ENCODE measurements around the gene FBXO36. TPM values are rescaled to one million over a fixed set of nuclear protein-coding genes. Genes with fewer than 3 reads are reported as not detected.

FBXO36 gene
- total and polyA plus RNA-seq, 2 of the 13 experiments (the other 11 are each of a cell fraction or from before 2014, with no cell fraction given): 2.8 TPM

DNA sequence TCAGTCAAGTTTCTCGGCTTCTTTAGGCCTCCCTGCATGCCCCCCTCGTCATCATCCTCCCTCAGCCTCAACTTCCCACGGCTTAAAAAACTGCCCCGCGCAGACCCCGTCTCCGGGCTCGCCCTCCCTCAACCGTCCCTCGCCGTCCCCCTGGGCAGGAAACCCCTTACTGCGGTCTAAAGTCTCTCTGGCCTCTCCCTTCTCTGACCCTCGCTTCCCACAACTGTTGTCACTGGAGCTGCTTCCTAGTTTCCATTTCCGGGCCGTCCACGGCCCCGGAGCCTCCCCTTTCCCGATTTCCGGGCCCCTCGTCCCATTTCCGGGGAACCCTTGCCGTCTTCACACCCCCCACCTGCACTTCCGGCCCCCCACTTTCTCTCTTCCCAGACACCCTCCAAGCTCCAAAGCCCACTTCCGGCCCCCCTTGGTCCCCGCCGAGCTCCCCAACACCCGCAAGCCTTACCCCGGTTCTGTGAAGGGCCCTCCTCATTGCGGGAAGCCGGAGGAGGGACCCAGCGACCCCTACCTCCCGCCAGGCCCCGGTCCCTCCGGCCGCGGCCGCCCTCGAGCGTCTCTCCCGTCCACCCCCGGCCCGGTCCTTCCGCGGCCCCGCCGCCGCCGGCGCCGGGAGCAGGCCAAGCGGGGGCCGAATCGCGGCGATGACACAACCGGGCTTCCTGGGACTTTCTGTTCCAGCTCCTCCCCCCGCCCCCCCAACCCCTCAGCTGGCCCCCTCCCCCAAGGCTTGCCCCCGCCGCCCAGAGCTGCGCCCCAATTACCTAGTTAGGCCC, 1.0 kb upstream of the FBXO36 start (continued):
- TF ChIP-seq, protein P1, sequence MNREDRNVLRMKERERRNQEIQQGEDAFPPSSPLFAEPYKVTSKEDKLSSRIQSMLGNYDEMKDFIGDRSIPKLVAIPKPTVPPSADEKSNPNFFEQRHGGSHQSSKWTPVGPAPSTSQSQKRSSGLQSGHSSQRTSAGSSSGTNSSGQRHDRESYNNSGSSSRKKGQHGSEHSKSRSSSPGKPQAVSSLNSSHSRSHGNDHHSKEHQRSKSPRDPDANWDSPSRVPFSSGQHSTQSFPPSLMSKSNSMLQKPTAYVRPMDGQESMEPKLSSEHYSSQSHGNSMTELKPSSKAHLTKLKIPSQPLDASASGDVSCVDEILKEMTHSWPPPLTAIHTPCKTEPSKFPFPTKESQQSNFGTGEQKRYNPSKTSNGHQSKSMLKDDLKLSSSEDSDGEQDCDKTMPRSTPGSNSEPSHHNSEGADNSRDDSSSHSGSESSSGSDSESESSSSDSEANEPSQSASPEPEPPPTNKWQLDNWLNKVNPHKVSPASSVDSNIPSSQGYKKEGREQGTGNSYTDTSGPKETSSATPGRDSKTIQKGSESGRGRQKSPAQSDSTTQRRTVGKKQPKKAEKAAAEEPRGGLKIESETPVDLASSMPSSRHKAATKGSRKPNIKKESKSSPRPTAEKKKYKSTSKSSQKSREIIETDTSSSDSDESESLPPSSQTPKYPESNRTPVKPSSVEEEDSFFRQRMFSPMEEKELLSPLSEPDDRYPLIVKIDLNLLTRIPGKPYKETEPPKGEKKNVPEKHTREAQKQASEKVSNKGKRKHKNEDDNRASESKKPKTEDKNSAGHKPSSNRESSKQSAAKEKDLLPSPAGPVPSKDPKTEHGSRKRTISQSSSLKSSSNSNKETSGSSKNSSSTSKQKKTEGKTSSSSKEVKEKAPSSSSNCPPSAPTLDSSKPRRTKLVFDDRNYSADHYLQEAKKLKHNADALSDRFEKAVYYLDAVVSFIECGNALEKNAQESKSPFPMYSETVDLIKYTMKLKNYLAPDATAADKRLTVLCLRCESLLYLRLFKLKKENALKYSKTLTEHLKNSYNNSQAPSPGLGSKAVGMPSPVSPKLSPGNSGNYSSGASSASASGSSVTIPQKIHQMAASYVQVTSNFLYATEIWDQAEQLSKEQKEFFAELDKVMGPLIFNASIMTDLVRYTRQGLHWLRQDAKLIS (CRISPR knock-in tag; IDR thresholded peaks at IDR 0.05): no peak
- TF ChIP-seq, protein P2, sequence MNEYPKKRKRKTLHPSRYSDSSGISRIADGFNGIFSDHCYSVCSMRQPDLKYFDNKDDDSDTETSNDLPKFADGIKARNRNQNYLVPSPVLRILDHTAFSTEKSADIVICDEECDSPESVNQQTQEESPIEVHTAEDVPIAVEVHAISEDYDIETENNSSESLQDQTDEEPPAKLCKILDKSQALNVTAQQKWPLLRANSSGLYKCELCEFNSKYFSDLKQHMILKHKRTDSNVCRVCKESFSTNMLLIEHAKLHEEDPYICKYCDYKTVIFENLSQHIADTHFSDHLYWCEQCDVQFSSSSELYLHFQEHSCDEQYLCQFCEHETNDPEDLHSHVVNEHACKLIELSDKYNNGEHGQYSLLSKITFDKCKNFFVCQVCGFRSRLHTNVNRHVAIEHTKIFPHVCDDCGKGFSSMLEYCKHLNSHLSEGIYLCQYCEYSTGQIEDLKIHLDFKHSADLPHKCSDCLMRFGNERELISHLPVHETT (CRISPR knock-in tag; conservative IDR thresholded peaks at IDR 0.05): peak; percentile 90
- TF ChIP-seq, protein P3, sequence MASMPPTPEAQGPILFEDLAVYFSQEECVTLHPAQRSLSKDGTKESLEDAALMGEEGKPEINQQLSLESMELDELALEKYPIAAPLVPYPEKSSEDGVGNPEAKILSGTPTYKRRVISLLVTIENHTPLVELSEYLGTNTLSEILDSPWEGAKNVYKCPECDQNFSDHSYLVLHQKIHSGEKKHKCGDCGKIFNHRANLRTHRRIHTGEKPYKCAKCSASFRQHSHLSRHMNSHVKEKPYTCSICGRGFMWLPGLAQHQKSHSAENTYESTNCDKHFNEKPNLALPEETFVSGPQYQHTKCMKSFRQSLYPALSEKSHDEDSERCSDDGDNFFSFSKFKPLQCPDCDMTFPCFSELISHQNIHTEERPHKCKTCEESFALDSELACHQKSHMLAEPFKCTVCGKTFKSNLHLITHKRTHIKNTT (CRISPR knock-in tag; IDR thresholded peaks at IDR 0.05): no peak
- TF ChIP-seq ZNF124 (CRISPR knock-in tag; IDR thresholded peaks at IDR 0.05) (0 out of 2 replicates have a peak, but pooled peaks have one; percentile 49), ZFP36 (IDR thresholded peaks at IDR 0.05; ENCODE audit: borderline replicate concordance, low read depth, low read length, partially characterized antibody) (no peak), MED8 (CRISPR knock-in tag; IDR thresholded peaks at IDR 0.05; ENCODE audit: insufficient replicate concordance) (no peak), NFATC3 (CRISPR knock-in tag; IDR thresholded peaks at IDR 0.05) (no peak), CREB1 (IDR thresholded peaks at IDR 0.05) (no peak), CREB1 (CRISPR knock-in tag; IDR thresholded peaks at IDR 0.05) (peak; percentile 56; the same call in 1 of the 2 replicates), SP4 (CRISPR knock-in tag; IDR thresholded peaks at IDR 0.05) (no peak), ZNF563 (CRISPR knock-in tag; IDR thresholded peaks at IDR 0.05) (no peak), GZF1 (CRISPR knock-in tag; IDR thresholded peaks at IDR 0.05) (peak; percentile 54; the same call in 1 of the 2 replicates), SUZ12 (IDR thresholded peaks at IDR 0.05; ENCODE audit: low read depth, low read length) (no peak), ZNF234 (CRISPR knock-in tag; conservative IDR thresholded peaks at IDR 0.05) (no peak), TBX3 (IDR thresholded peaks at IDR 0.05; ENCODE audit: borderline replicate concordance) (peak; percentile 35; the same call in 1 of the 2 replicates), SAFB2 (CRISPR knock-in tag; IDR thresholded peaks at IDR 0.05; ENCODE audit: borderline replicate concordance, low read depth) (no peak), ZNF766 (CRISPR knock-in tag; IDR thresholded peaks at IDR 0.05; ENCODE audit: borderline replicate concordance) (no peak)
- TF ChIP-seq, protein P4, sequence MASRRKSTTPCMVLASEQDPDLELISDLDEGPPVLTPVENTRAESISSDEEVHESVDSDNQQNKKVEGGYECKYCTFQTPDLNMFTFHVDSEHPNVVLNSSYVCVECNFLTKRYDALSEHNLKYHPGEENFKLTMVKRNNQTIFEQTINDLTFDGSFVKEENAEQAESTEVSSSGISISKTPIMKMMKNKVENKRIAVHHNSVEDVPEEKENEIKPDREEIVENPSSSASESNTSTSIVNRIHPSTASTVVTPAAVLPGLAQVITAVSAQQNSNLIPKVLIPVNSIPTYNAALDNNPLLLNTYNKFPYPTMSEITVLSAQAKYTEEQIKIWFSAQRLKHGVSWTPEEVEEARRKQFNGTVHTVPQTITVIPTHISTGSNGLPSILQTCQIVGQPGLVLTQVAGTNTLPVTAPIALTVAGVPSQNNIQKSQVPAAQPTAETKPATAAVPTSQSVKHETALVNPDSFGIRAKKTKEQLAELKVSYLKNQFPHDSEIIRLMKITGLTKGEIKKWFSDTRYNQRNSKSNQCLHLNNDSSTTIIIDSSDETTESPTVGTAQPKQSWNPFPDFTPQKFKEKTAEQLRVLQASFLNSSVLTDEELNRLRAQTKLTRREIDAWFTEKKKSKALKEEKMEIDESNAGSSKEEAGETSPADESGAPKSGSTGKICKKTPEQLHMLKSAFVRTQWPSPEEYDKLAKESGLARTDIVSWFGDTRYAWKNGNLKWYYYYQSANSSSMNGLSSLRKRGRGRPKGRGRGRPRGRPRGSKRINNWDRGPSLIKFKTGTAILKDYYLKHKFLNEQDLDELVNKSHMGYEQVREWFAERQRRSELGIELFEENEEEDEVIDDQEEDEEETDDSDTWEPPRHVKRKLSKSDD (CRISPR knock-in tag; IDR thresholded peaks at IDR 0.05; ENCODE audit: low read depth): no peak

Measured in HepG2 (cell line).